Measurements from ENCODE around the gene SEMA7A. TPM values are rescaled to one million over a fixed set of nuclear protein-coding genes. Genes with fewer than 3 reads are reported as not detected.

Gene SEMA7A
- total and polyA plus RNA-seq, 9 donors: 3.2 to 98.6 (median 9.0) TPM

- 64 to 73% (median 67%) methylated on average over 3 of the region's 3 CpGs for WGBS, 3 donors
- Histone ChIP-seq H3K27me3 (no peaks in the 10 kb centered on the region), H3K27ac (no peak overlapping the region), H3K9me3 (no peaks in the 10 kb centered on the region), H3K36me3 (no peaks in the 10 kb centered on the region), H3K4me1 (ENCODE audit: insufficient read depth) (peaks cover 5% of the 10 kb centered on the region), H3K4me3 (no peak overlapping the region)
- peak in 1 of 5 donors; percentile 32 for DNase-seq
- TF ChIP-seq CTCF (IDR thresholded peaks at IDR 0.05): no peak
- no peak for TF ChIP-seq POLR2A (IDR thresholded peaks at IDR 0.05)
- no peak for TF ChIP-seq EP300 (IDR thresholded peaks at IDR 0.05)
- intact Hi-C loops (cut with DNase I): no loop called here
Measured at GRCh38 chr15:74442604-74443003, 8.8 kb upstream of the SEMA7A start.

GRCh38 chr15:74442063-74442462 is 8.3 kb upstream of the SEMA7A start:
- TF ChIP-seq CTCF (IDR thresholded peaks at IDR 0.05): no peak
- no peak for TF ChIP-seq POLR2A (IDR thresholded peaks at IDR 0.05)
- no peak for TF ChIP-seq EP300 (IDR thresholded peaks at IDR 0.05)
- DNase-seq: peak in 2 of 5 donors; percentile 14 to 16
- Histone ChIP-seq H3K36me3 (no peaks in the 10 kb centered on the region), H3K9me3 (no peaks in the 10 kb centered on the region), H3K4me1 (ENCODE audit: insufficient read depth) (peaks cover 5% of the 10 kb centered on the region), H3K27ac (no peak overlapping the region), H3K27me3 (no peaks in the 10 kb centered on the region), H3K4me3 (no peak overlapping the region)
- WGBS, 3 donors: 64 to 66% (median 64%) methylated on average over 3 of the region's 3 CpGs
- intact Hi-C loops (cut with DNase I): no loop called here

- no peak for TF ChIP-seq POLR2A (IDR thresholded peaks at IDR 0.05)
- TF ChIP-seq EP300 (IDR thresholded peaks at IDR 0.05): no peak
- TF ChIP-seq CTCF (IDR thresholded peaks at IDR 0.05): no peak
- WGBS, 3 donors: 87 to 93% (median 93%) methylated on average over 6 of the region's 6 CpGs
- Histone ChIP-seq H3K9me3 (no peaks in the 10 kb centered on the region), H3K27me3 (no peaks in the 10 kb centered on the region), H3K36me3 (no peaks in the 10 kb centered on the region), H3K4me3 (no peak overlapping the region), H3K4me1 (ENCODE audit: insufficient read depth) (peaks cover 5% of the 10 kb centered on the region), H3K27ac (no peak overlapping the region)
- intact Hi-C loops (cut with DNase I): no loop called here
- DNase-seq: peak in 1 of 5 donors; percentile 27
Measured at GRCh38 chr15:74441248-74441941, 7.6 kb upstream of the SEMA7A start.

GRCh38 chr15:74438721-74439316 is 5.1 kb upstream of the SEMA7A start:
- H3K4me3 ChIP-seq: no peak overlapping the region
- TF ChIP-seq CTCF (IDR thresholded peaks at IDR 0.05): peak; percentile 81 to 94 (median 90)
- no peak for TF ChIP-seq EP300 (IDR thresholded peaks at IDR 0.05)
- no peak overlapping the region for H3K27ac ChIP-seq
- intact Hi-C loops (cut with DNase I): loop anchor here in 2 of 4 donors (1.0 to 2.0 kb wide), 2 partner anchors 56 to 57 kb away; no protein-coding TSS in a partner anchor
- DNase-seq: peak; percentile 71 to 86 (median 82)
- H3K27me3 ChIP-seq: no peaks in the 10 kb centered on the region
- peaks cover 13% of the 10 kb centered on the region for H3K4me1 ChIP-seq (ENCODE audit: insufficient read depth)
- no peaks in the 10 kb centered on the region for H3K9me3 ChIP-seq
- 0% methylated on average over 2 of the region's 2 CpGs for WGBS, 3 donors
- no peaks in the 10 kb centered on the region for H3K36me3 ChIP-seq
